Endothelial cell of umbilical vein (primary cell): ENCODE measurements around the gene LCN2.

Experiments used
- JUN ChIP-seq: IDR thresholded peaks from 2 replicates; pipeline ENCODE4 v1.6.1; 2011; ENCODE audit warnings: borderline replicate concordance, low read depth; ENCODE audit not compliant: insufficient read length, insufficient read depth
- MAX ChIP-seq: IDR thresholded peaks from 2 replicates; pipeline ENCODE4 v1.6.1; 2011; ENCODE audit not compliant: insufficient read depth, insufficient read length
- MYC ChIP-seq: IDR thresholded peaks from one replicate; pipeline ENCODE4 v1.6.1; 2011; ENCODE audit warnings: mild to moderate bottlenecking, low read depth, low read length
- POLR2A ChIP-seq: IDR thresholded peaks from 2 replicates; pipeline ENCODE4 v1.6.1; 2012; ENCODE audit warnings: low read depth, mild to moderate bottlenecking, control low read depth, low read length
- TF ChIP-seq, protein P1 (sequence below), 2 donors: IDR thresholded peaks; 1 replicate in 1 of 2; 2 replicates in 1 of 2; pipeline ENCODE4 v1.5.1; 2011; ENCODE audit warnings: low read length in 2 of 2, mild to moderate bottlenecking in 2 of 2, moderate library complexity in 2 of 2, control low read depth in 1 of 2, inconsistent platforms in 1 of 2, low read depth in 1 of 2; ENCODE audit not compliant: insufficient read depth in 1 of 2; ENCODE audit errors: extremely low read depth in 1 of 2

- TF ChIP-seq POLR2A (no peak), JUN (peak; percentile 18), MAX (no peak), MYC (no peak)
- TF ChIP-seq, protein P1, sequence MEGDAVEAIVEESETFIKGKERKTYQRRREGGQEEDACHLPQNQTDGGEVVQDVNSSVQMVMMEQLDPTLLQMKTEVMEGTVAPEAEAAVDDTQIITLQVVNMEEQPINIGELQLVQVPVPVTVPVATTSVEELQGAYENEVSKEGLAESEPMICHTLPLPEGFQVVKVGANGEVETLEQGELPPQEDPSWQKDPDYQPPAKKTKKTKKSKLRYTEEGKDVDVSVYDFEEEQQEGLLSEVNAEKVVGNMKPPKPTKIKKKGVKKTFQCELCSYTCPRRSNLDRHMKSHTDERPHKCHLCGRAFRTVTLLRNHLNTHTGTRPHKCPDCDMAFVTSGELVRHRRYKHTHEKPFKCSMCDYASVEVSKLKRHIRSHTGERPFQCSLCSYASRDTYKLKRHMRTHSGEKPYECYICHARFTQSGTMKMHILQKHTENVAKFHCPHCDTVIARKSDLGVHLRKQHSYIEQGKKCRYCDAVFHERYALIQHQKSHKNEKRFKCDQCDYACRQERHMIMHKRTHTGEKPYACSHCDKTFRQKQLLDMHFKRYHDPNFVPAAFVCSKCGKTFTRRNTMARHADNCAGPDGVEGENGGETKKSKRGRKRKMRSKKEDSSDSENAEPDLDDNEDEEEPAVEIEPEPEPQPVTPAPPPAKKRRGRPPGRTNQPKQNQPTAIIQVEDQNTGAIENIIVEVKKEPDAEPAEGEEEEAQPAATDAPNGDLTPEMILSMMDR (IDR thresholded peaks at IDR 0.05; ENCODE audit: extremely low read depth in 1 of 2, insufficient read depth in 1 of 2, low read depth in 1 of 2, low read length in 2 of 2), result no peak
Measured at GRCh38 chr9:128175102-128175563, 25.9 kb downstream of the LCN2 start.
